Upper lobe of right lung (tissue), 1 donor: Measurements from ENCODE around the gene PADI2. TPM values are rescaled to one million over a fixed set of nuclear protein-coding genes. Genes with fewer than 3 reads are reported as not detected.

Experiments used
- ATAC-seq: fragments of 200-7000 bp; cut with Tn5 transposase; one replicate; pipeline ENCODE4 v1.9.1; 2020; ENCODE audit warnings: mild to moderate bottlenecking, moderate library complexity
- DNase-seq: peaks from one replicate; pipeline ENCODE4 v3.0.0-alpha.2; 2020
- H3K27ac ChIP-seq: fragments of 200-600 bp; one replicate; pipeline ENCODE4 v1.8.0; 2022
- H3K27me3 ChIP-seq: fragments of 200-600 bp; one replicate; pipeline ENCODE4 v1.8.0; 2022; ENCODE audit warnings: mild to moderate bottlenecking
- H3K36me3 ChIP-seq: fragments of 200-600 bp; one replicate; pipeline ENCODE4 v1.8.0; 2022
- H3K4me1 ChIP-seq: fragments of 200-600 bp; one replicate; pipeline ENCODE4 v1.8.0; 2022
- H3K4me3 ChIP-seq: fragments of 200-600 bp; one replicate; pipeline ENCODE4 v1.8.0; 2022; ENCODE audit warnings: mild to moderate bottlenecking
- H3K9me3 ChIP-seq: fragments of 200-600 bp; one replicate; pipeline ENCODE4 v1.8.0; 2022
- intact Hi-C: fragments of 100-400 bp; cut with DNase I; formaldehyde crosslinking; loops from one replicate; pipeline ENCODE4 v1.11.0; 2022
- total RNA-seq: library from RNA; stranded (reverse); fragmentation: NEBNext Ultra II Directional; extraction: Animal tissue kit (Norgen Biotek cat#: 25700); gene quantifications from one replicate; pipeline ENCODE4 v1.2.1, GENCODE V29; 2021
- TF ChIP-seq, protein P1 (sequence below): fragments of 200-600 bp; IDR thresholded peaks from one replicate; pipeline ENCODE4 v1.8.0; 2022; ENCODE audit warnings: antibody characterized with exemption
- donor health status: DM: no; HTN: yes; CAD: no; lungs with severe emphysema.

PADI2 gene
- total RNA-seq, 1 donor from 2014 or later: 20.0 TPM

- DNase-seq (no peak), ATAC-seq (no peak)
- TF ChIP-seq, protein P1, sequence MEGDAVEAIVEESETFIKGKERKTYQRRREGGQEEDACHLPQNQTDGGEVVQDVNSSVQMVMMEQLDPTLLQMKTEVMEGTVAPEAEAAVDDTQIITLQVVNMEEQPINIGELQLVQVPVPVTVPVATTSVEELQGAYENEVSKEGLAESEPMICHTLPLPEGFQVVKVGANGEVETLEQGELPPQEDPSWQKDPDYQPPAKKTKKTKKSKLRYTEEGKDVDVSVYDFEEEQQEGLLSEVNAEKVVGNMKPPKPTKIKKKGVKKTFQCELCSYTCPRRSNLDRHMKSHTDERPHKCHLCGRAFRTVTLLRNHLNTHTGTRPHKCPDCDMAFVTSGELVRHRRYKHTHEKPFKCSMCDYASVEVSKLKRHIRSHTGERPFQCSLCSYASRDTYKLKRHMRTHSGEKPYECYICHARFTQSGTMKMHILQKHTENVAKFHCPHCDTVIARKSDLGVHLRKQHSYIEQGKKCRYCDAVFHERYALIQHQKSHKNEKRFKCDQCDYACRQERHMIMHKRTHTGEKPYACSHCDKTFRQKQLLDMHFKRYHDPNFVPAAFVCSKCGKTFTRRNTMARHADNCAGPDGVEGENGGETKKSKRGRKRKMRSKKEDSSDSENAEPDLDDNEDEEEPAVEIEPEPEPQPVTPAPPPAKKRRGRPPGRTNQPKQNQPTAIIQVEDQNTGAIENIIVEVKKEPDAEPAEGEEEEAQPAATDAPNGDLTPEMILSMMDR: no peak
- no peaks in the 10 kb centered on the region for H3K36me3 ChIP-seq
- intact Hi-C loops: no loop called here
- no peaks in the 10 kb centered on the region for H3K27me3 ChIP-seq
- H3K9me3 ChIP-seq: no peaks in the 10 kb centered on the region
- no peak overlapping the region for H3K4me3 ChIP-seq
- peaks cover 5% of the 10 kb centered on the region for H3K4me1 ChIP-seq
- no peak overlapping the region for H3K27ac ChIP-seq
Measured at GRCh38 chr1:17069452-17070162, 49.6 kb downstream of the PADI2 start.

DNA sequence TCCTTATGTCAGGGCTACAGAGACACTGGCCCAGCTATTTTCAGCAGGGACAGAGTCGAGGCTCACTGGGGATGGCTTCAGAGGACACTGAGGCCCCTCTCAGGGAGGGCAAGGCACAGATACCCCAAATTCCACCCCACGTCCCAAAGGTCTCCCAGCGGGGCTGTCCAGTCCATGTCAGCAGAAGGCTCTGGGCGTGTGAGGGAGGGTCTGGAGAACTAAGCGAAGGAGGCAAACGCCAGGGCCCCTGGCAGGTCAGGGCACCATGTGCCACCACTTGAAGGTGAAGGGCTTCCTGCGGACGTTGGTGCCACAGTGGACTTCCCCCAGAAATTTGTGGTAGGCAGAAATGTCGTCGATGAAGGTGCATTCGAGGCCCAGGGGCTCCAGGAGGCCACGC lies 50.5 kb downstream of the PADI2 start:
- DNase-seq: no peak
- no peak overlapping the region for H3K4me3 ChIP-seq
- intact Hi-C loops: no loop called here

GRCh38 chr1:17067465-17068240 lies 51.6 kb downstream of the PADI2 start:
- TF ChIP-seq, protein P1: no peak
- no peaks in the 10 kb centered on the region for H3K9me3 ChIP-seq
- no peak for DNase-seq
- H3K27ac ChIP-seq: no peak overlapping the region
- intact Hi-C loops: no loop called here
- ATAC-seq: no peak
- H3K36me3 ChIP-seq: no peaks in the 10 kb centered on the region
- H3K27me3 ChIP-seq: no peaks in the 10 kb centered on the region
- peaks cover 11% of the 10 kb centered on the region for H3K4me1 ChIP-seq
- no peak overlapping the region for H3K4me3 ChIP-seq

More for the DNA sequence above, 50.5 kb downstream of the PADI2 start:
- Histone ChIP-seq H3K4me1 (peaks cover 5% of the 10 kb centered on the region), H3K27me3 (no peaks in the 10 kb centered on the region), H3K9me3 (no peaks in the 10 kb centered on the region), H3K36me3 (no peaks in the 10 kb centered on the region), H3K27ac (no peak overlapping the region)
- TF ChIP-seq, protein P1: no peak
- ATAC-seq: no peak

GRCh38 chr1:17067069-17067426 lies 52.2 kb downstream of the PADI2 start:
- Histone ChIP-seq H3K4me3 (no peak overlapping the region), H3K27me3 (no peaks in the 10 kb centered on the region), H3K27ac (no peak overlapping the region), H3K9me3 (no peaks in the 10 kb centered on the region), H3K36me3 (no peaks in the 10 kb centered on the region), H3K4me1 (peaks cover 11% of the 10 kb centered on the region)
- ATAC-seq (peak; percentile 19), DNase-seq (no peak)
- intact Hi-C loops: no loop called here
- TF ChIP-seq, protein P1: no peak

GRCh38 chr1:17066361-17067068 lies 52.7 kb downstream of the PADI2 start:
- Histone ChIP-seq H3K9me3 (no peaks in the 10 kb centered on the region), H3K4me1 (peaks cover 11% of the 10 kb centered on the region), H3K27me3 (no peaks in the 10 kb centered on the region), H3K36me3 (no peaks in the 10 kb centered on the region), H3K27ac (peak overlapping the region; percentile 42), H3K4me3 (no peak overlapping the region)
- intact Hi-C loops: no loop called here
- TF ChIP-seq, protein P1: no peak
- ATAC-seq (peak; percentile 72), DNase-seq (no peak)
